Glomerular visceral epithelial cell (primary cell): ENCODE data around the gene MRPL54.

Experiments used
- DNase-seq: peaks from one replicate; pipeline ENCODE4 v3.0.0-alpha.2; 2016; ENCODE audit errors: extremely low spot score

Gene MRPL54

DNA sequence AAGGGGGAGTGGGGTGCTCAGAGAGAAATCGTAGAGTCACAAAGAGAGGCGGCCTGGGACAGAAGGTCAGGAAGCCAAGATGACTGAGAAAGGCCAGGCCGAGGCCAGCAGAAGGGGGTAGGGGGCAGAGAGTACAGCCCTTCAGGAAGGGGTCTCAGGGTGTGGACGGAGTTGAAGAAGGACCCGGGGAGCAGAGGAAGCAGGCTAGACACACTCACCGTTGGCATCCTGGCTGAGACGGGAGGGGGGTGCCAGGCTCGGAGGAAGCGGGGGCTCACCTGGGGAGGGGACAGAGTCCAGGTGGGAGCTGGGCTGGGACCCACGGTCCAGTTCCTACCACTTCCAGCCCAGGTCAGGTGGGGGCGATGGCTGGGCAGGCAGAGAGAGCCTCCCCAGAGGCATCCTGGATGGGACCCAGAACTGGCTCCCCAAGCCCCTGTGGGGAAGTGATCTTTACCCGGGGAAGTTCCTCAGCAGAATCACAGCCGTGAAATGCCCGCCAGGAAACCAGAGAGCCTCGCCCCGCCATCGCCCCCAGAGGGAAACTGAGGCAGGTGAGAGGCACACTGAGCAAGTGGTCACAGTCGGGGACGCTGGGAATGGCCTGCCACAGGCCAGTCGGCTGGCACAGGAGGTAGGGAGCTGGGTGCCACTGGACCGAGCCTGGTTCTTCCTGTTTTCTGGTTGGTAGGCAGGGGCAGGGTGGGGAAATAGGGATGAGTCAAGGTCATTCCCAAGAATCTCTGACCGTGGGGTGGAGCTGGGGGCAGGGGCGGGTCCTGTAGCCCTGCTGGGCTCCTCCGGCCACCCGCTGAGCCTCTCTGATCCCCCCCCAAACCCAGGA lies 22.3 kb downstream of the MRPL54 start:
- peak; percentile 27 for DNase-seq

DNA sequence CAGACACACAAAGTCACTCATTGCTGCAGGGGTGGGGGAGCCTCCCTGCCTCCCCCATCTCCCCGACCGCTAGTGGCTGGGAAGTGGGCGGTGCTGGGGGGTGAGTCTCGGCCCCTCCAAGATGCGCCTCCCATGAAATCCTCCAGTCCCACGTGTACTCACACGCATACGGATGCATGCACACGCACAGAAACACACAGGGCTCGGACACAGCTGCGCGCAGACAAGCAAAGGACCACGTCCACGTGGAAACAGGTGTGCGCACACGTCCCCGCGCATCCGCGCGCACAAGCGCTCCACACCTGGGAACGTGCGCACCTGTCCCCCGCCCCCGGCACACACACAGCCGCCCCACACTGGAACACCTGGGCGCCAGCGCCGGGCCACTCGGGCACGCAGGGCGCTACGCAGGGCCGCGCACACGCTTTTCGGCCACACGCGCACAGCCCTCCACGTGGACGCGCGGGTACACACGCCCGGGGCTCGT lies 23.0 kb downstream of the MRPL54 start:
- DNase-seq = no peak

DNA sequence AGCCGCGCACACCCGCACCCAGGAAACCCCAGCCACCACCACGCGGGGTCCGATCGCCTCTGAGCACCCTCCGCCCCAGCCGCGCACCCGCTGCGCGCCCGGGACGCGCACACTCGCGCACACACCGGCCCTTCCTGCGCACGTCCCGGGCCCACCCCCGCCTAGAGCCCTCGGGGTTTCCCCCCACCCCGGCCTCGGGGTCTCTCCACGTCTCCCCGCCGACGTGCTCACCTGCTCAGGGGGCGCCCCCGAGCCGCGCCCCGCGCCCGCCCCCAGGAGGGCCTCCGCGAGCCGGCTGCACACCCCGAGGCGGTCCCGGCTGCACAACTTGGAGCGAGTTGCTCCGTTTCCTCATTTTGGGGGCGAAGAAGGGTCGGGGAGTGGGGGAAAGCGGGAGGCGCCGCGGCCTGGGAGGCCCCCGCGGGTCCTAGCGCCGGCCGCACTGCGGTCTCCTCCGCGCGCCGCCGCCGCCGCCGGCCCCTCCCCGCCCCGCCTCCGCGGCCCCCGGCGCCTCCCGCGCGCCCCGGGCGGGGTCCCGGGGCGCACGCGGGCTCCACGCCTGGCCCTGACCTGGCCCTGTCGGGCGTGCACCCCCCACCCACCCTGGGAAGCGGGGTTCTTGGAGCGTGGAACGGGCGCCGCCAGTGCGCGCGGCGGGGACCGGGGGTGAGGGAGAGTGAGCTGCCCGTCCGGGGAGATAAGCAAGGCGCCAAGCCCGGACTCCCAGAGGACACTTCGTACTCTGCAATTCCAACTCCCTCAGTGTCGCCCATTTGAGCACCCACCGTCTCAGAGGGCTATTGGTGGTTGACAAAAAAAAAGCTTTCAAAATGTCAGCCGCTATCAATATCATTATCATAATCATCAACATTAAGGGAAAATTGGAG lies 23.7 kb downstream of the MRPL54 start, which contains the start of gene MATK:
TSS of gene MATK (minus strand) at position 444 of the 887 bp plus-strand sequence. CDS start 1,246 bp downstream, outside the sequence.
- no peak for DNase-seq

DNA sequence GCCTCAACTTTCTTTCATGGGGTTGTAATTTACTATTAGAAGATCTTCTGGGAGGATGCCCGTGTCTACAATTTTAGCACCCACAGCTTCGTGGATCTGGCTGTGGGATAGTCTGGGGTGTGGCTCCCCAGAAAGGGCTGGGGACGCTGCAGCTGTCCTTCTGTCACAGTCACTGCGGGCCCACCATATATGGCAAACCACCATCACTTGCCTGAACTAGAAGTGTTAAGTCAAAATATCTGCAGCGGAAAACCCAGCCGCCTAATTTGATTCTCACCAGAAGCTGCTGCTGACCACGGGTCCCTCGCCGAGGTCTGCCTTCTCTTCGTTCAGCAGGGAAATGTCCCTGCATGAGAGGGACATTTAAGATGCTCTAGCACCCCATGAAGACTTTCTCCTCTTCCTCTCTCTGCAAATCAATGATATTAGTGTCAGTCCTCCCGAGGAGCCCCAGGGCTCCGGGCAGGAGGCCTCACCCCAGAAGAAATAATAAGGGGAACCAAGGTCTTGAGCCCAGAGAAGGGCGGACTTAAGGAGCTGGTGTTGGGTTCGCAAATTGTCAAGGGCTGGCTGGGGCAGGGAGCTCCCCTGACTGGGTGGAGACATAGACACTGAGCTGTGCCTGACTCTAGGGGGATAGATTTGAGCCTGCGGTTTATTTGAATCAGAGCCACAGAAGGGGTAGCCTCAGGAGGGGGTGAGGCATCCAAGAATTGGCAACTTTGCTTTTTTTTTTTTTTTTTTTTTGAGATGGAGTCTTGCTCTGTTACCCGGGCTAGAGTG lies 26.7 kb downstream of the MRPL54 start:
- no peak for DNase-seq

DNA sequence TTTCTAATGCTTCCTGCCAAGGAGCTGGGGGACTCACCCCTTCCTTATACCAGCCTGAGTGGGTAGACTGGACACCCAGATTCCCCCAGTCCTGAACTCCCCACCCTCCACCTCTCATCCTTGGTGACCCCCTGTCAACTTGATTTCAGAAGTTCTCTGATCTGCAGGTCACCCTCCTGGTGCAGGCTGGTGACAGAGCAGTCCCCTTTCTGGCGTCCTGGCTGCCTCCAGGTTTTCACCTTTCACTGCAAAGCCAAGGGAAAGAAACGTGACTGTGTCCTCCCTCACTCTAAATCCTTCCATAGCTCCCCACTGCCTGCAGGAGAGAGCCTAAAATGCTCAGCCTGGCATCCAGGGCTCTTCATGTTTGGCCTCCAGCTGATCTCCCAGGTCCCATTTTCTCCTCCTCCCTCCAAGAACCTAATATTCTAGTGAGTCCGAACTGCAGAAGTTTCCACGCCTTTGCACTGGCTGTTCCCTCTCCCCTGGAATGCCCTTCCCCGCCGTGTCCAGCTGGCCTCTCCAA lies 27.8 kb downstream of the MRPL54 start:
- DNase-seq = no peak

DNA sequence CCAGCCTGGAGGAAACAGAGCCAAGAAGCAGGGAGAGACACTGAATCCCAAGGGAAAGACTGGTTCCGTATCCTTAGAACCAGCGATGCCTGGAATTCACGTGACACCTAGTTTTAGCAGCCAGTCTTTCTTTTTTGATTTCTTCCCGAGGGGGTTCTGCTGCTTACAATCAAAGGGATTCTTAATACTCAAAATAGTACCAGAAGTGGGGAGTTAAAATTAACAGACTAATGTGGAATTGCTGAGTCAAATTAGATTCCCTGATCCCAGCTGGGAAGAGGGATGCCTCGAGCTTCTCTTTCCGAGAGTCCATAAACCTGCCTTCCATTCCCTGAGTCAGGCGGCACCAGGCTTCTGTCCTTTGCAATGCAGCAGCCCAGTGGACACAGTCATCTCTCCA lies 28.5 kb downstream of the MRPL54 start:
- no peak for DNase-seq

DNA sequence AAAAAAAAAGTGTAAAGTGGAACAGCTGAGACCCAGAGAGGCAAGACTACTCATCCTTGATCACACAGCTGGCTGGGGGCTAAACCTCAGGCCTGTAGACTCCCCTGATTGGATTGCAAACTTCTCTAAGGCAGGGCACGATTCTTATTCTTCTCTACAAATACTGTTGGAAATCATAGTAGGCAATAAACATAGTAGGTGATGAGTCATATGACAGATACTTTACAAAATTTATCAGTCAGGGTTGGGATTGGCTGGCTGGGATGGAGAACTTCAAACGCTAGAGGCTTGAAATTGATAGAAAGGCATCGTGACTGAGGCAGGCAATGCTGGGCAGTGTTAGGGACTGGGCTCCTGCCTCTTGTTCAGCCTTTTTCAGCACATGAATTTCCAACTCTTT lies 29.6 kb downstream of the MRPL54 start:
- DNase-seq = no peak

DNA sequence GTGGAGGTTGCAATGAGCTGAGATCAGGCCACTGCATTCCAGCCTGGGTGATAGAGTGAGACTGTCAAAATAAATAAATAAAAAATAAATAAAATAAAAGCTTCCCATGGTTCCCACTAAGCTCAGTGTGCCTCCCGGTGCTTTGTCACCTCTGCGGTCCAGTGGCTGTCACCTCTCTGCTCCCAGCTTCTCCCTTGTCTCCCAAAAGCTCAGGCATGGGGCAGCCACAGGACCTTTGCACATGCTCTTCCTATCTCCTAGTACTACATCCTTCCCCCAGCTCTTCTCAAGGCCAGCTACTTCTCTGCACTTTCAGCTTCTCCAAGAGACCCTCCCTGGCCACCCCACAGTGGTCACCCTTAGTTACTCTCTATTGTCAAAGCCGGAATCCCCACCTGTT lies 31.3 kb downstream of the MRPL54 start:
- no peak for DNase-seq

DNA sequence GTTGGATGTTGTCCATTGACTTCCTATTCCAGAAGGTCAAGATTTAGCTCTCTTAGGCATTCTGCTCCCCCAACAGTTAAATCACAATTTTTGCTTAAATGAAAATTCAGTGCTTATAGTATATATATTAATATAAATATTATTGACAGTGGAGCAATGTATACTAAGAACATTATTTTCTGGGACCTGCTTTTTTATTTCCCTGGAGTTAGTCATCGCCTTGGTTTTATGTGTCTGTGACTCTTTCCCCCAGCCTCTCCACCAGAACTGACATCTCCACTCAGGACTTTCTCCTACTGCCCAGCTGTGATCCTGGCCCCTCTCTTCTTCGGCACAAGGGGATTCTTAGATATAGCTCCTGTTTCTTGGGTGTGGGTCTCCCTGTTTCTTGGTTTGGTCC lies 33.9 kb downstream of the MRPL54 start:
- no peak for DNase-seq

DNA sequence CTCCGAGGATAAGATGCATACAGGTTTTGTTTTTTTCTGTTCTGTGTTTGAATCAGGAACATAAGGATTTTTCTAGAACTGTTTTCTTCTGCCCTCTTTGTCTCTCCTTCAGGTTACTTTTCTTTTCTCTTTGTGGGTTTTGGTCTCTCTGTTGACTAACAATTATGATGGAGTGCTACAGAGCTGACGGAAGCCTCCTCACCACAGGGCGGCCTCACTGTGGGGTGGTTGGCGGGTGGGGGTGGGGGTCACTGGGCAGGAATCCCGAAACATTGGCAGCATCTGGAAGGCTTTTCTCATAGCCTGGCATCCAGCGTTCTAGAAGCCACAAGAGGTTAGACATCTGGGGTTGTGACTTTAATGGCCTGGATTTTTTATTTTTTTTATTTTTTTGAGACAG lies 35.7 kb downstream of the MRPL54 start:
- no peak for DNase-seq

DNA sequence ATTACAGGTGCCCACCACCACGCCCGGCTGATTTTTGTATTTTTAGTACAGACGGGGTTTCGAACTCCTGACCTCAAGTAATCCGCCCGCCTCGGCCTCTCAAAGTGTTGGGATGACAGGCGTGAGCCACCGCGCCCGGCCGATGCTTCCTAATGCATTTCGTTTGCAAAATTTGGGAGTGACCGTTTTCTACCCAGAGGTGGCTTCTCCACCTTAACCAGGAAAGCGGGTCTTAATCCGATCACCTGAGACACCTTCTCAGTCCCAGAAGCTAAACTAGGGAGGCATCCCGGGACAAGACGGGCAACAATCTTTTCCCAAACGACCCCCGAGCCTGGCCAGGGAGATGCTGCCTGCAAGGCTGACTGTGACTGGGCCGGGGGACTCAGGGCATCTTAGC lies 38.5 kb downstream of the MRPL54 start:
- DNase-seq = no peak

DNA sequence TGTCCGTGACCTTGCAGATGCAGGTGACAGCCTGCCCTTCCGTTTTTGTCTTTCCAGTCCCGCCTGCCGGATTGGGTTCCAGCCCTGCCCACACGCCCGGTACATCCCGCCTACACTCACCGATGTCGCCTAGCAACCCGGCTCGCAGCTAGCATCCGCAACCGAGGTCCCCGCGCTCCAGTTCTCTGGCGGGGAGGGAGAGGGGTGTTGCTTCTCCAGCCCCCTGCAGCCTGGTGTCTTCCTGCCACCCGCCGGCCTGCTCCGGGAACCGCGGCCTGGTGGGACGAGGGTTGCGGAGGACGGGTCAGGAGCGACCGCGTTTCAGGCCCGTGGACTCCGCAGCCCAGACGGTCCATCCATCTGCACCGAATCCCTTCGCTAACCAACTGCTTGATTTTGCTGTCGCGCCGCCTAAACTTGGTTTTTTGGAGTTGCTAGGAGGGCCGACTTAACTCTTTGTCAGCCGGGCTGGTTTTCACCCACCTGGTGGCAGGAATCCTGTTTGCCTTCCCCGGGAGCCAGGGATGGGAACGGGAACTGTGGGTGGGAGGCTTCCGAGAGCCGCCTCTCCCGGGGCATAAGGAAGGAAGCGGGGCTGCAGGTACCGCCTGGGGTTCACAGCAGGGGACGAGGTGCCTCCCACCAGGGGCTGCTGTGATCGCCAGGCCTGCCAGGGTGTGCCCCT lies 39.1 kb downstream of the MRPL54 start:
- no peak for DNase-seq

DNA sequence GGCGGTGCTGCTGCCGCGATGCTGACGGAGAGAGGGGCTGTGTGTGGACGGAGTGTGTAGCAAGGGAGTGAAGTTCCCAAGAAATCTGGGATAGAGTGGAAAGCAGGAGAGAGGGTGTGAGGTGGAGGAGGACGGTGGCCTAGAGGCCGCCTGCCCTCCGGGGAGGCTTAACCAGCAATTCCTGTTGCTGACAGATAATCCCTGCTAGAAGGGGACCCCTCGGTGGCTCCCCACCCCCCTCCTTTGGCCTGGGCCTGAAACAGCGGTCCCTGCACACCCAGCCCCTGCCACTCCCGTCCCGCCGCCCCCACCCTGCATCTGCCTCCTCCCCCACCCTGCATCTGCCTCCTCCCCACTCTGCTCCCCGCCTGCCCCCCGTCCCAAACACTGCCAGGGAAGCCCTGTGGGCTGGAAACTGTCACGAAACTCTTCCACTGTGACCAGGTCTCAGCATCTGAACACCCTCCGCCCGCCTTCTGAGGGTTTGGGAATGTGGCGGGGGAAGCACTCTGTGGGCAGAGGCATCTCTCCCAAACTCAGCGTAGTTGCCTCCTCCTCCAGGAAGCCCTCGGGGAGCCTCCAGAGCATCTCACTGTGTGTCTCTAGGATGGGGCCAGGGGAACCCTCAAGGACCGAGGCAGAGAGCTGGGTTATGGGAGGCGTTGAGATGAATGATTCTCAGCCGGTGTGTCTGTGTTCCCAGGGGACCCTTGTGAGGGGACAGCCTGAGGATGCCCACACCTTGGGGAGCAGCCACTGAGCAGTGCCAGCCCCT lies 40.8 kb downstream of the MRPL54 start:
- no peak for DNase-seq

DNA sequence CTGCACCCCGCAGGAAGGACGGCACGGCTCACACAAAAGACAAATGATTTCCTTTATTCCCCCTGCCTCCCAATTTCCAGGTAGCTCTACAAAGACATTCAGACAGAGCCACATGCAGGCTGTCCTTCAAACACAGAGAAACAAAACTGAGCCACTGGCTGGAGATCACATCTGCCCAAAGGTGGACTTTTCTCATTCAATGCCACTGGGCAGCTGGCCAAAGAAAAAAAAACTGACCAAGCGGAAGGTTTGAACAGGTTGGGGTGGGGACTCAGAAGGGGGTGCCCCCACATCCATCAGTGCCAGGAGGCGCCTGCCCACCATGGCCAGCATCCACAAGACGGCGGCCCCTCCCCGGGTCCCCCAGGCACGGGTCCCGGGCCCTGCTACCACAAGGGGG lies 41.5 kb downstream of the MRPL54 start:
- DNase-seq = no peak

DNA sequence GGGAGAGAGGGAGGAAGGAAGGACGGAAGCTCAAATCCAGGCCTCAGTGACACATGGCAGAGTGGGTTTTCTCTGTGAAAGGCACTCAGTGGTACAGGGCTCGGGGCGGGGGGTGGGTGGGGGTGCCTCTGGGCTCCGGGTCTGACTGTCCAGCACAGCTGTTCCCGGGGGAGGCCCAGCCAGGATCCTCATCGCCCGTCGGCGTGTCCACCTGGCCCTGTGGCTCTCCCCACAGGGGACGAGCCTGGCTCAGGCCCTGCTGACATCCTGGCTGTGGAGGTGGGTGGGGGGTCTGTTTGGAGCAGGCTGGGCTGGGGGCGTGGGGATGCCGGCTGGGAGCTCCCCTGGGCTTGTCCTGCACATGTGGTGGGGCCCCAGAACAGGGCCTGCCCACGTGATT lies 41.9 kb downstream of the MRPL54 start:
- no peak for DNase-seq

DNA sequence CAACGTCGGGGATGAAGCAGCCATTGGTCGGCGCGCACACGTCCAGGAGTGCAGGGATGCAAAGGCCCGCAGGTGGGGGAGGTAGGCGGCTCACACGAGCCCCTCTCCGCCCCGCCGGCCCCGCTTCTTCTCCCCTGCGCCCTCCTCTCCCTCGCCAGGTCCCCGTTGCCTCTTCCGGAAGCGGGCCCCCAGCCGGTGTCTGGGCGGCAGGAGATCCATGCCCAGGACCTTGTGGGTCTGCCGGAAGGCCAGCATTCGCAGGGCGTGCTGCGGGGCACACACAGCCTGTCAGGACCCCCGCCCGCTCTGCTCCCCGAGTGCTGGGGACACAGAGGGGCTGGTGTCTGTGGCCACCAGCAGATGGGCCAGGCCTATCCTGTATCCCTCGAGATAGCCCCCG lies 43.4 kb downstream of the MRPL54 start:
- DNase-seq = no peak

DNA sequence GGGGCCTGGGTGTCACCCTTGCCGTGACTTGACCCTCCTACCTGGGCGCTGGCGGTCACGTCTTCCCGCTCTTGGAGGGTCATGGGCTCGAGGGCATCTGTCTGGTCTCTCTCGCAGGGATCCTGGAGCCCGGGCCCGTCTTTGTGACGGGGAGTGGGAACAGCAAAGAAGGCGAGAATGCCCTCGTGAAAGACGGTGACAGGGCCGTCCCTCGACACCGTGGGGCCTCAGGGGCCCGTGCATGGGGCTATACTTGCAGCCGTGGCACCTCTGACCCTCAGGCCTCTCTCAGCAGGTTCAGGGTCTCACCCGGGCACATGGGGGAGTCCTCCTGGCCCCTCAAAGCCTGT lies 44.6 kb downstream of the MRPL54 start:
- no peak for DNase-seq

DNA sequence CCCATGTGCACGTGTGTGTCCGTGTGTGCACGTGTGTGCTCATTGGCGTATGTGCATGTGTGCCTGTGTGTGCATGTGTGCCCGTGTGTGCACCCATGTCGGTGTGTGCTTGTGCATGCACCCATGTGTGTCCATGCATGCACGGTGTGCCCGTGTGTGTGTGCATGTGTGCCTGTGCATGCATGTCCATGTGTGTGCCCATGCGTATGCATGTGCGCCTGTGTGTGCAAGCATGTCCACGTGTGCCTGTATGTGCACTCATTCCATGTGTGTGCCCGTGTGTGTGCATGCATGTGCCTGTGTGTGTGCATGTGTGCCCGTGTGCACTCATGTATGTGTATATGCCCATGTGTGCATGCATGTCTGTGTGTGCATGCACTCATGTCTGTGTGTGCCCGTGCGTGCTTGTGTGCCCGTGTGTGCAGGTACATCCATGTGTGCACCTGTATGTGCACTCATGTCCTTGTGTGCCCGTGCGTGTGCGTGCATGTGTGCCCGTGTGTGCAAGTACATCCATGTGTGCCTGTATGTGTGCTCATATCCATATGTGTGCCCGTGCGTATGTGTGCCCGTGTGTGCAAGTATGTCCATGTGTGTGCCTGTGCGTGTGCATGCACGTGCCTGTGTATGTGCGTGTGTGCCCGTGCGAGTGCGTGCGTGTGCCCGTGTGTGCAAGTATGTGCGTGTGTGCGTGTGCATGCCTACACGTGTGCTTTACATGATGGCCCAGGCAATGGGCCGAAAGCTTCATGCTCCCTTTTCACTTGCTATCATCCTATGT lies 45.3 kb downstream of the MRPL54 start:
- DNase-seq = no peak

DNA sequence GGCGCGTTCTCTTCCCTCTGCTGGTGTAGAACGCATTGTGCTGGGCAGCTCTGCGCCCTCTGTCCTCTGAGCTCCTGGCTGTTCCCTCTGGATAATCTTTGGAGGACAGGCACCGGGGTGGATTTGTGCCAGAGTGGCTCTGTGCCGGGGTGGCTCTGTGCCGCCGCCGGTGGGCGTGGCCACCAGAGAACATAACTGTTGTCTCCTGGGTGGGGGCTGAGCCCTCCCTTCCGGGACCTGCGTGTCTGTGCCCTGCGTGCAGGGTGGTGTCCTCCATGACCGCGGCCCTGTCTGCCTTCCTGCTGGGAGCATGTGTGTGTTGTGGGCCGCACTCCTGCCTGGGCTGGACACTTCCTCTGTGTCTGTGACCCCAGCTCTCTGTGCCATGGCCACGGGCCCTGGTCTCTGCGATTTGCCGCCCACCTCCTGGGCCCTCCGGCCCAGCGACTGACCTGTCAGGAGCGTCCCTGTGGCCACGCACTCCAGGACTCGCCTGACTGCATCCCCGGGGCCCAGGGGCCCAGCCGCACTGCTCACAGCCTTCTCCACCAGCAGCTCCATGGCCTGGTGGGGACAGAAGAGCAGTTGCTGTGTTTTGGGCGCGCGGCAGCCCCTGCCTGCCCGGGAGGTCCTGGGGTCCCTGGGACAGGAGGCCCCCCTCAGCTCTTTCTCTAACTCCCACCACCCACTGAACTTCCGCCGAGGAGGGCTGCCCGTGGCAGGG lies 46.1 kb downstream of the MRPL54 start:
- DNase-seq = no peak
